RCC 7860 (cell line): ENCODE results near the gene NEK9.
"Not testable (repeated sequence)": the region's sequence is repeated elsewhere in the genome, so short reads cannot be mapped to it uniquely, and the experiment has no call there.

Source experiments
- DNase-seq: peaks from one replicate; pipeline ENCODE4 v3.0.0-alpha.2; 2015; ENCODE audit warnings: low spot score
- FAIRE-seq: peaks from 2 replicates; lab custom pipeline; 2012; peaks lifted over from hg19 to GRCh38; lab: Jason Lieb, UNC

The NEK9 gene

GRCh38 chr14:75069121-75069810 is 57.6 kb downstream of the NEK9 start, which contains the start of gene ZC2HC1C:
TSS of gene ZC2HC1C (plus strand) at chr14:75069641. CDS start at chr14:75070574, 933 bp downstream.
- DNase-seq (peak; percentile 75), FAIRE-seq (no peak)

GRCh38 chr14:75068294-75069120 is 58.3 kb downstream of the NEK9 start:
- DNase-seq, result peak; percentile 4
- no peak for FAIRE-seq

DNA sequence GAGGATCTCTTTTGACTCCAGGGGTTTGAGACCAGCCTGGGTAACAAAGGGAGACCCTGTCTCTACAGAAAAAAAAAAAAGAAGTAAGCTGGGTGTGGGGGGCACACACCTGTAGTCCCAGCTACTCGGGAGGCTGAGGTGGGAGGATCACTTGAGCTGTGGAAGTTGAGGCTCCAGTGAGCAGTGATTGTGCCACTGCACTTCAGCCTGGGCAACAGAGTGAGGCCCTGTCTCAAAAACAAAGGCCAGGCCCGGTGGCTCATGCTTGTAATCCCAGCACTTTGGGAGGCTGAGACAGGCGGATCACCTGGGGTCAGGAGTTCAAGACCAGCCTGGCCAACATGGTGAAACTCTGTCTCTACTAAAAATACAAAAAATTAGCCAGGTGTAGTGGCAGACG is 59.1 kb downstream of the NEK9 start:
- not testable (repeated sequence) for FAIRE-seq, DNase-seq

DNA sequence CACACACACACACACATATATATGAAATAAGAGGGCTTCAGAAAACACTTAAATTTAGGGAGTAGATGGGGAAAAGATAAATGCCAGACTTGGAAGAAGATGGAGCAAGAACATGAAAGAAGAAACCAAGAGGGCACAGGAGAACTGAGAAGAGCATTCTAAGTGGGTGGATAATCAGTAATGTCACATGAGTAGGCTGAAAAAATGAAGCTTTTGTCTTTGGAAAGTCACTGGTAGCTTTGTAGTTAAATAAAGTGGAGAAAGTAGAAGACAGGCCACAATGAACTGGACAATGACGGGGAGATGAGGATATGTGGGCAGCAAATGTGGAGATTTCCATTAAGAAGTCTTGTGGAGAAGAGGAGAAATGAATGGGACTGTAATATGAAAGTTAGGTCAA is 59.6 kb downstream of the NEK9 start:
- DNase-seq (no peak), FAIRE-seq (no peak)

GRCh38 chr14:75066691-75067090 is 60.2 kb downstream of the NEK9 start:
- no peak for FAIRE-seq
- no peak for DNase-seq

GRCh38 chr14:75064205-75064567 is 62.7 kb downstream of the NEK9 start:
- DNase-seq, result no peak
- no peak for FAIRE-seq

GRCh38 chr14:75063491-75064204 is 63.2 kb downstream of the NEK9 start, which contains the start of gene ACYP1:
TSS of gene ACYP1 (minus strand) at chr14:75064024. CDS start at chr14:75063553, 471 bp downstream.
- DNase-seq (peak; percentile 68), FAIRE-seq (no peak)

- FAIRE-seq, result no peak
- DNase-seq, result no peak
Observed at GRCh38 chr14:75063013-75063412, 63.8 kb downstream of the NEK9 start.

GRCh38 chr14:75060420-75060819 is 66.4 kb downstream of the NEK9 start:
- FAIRE-seq (no peak), DNase-seq (no peak)

DNA sequence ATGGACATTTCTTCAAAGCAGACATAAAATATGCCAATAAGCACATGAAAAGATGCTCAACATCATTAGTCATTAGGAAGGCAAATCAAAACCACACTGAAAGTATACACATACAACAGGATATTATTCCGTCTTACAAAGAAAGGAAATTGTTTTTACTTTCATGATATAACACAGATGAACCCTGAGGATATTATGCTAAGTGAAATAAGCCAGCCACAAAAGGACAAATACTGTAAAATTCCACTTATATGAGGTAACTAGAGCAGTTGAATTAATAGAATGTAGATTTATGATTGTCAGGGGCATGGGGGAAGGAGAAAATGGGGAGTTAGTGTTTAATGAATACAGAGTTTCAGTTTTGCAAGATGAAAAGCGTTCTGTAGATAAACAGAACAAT is 67.2 kb downstream of the NEK9 start:
- no peak for FAIRE-seq
- DNase-seq, result no peak

DNA sequence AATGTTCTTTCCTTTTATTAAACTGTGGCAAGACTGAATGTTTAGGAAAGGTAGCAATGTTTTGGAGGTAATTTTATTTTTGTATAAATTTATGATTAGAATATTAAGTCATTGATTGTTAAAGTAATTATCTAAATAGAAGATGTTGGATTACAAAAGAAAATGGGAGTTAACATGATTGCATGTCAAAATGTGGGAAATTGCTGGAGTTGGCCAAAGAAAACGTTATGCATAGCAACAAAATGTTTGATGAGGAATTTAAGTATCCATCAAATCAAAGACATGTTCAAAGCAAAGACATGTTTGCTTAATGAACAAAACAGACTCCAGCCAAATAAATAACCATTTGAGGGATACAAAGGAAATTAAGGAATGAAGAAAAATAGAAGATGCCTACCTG is 72.4 kb downstream of the NEK9 start:
- DNase-seq (no peak), FAIRE-seq (no peak)

DNA sequence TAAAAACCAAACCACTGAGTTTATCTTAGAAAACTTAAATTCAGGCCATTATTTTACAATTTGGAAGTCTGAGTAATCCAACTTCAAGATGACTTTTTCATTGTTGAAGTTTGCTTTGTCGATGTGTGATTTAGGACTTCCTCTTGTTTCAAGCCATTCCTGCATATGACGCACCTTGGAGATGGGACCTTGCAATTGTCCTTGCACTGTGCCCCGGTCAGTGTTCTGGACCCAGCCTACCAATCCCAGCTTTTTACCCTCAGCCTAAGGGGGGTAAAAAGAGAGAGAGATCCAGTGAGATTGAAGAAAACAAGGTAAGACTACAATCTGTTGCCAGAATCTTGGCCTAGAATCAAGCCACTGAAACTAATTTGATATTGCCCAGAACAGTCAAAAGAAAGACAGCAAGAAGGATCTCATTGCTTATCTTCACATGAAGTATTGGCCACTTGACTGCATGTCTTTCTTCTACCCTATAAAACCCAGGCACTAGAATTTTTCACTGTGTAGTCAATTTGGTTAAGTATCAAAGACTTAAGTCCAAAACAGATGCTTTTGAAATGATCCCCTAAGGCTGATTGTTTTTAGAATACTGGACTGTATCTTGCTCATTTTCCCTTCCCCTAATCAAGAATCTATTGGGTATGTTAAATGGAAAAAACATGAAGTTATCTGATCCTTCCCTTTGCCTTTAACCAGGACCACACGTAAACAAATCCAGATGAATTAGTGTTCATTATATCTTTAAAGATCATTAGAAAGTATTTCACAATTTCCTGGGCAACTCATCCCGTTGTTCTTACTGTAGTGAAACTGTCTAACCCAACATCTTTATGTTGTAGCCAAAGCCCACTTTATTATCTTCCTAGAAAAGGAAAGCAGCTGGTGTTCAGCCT is 73.2 kb downstream of the NEK9 start:
- no peak for FAIRE-seq
- DNase-seq, result no peak

DNA sequence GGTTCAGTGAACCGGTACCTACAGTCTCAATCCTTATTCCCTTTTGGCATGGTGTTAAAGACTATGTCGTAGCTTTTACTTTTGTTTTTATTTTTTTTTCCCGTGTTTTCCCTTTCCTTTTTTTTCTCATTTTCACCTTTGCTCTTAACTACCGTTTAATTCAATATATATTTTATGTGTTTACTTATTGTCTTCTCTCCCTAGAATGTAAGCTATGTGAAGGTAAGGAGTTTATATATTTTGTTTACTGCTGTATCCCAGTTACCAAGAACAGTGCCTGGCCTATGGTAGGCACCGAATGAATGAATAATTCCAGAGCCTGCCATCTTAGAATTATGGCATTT is 75.3 kb downstream of the NEK9 start:
- FAIRE-seq (peak; percentile 2), DNase-seq (no peak)

DNA sequence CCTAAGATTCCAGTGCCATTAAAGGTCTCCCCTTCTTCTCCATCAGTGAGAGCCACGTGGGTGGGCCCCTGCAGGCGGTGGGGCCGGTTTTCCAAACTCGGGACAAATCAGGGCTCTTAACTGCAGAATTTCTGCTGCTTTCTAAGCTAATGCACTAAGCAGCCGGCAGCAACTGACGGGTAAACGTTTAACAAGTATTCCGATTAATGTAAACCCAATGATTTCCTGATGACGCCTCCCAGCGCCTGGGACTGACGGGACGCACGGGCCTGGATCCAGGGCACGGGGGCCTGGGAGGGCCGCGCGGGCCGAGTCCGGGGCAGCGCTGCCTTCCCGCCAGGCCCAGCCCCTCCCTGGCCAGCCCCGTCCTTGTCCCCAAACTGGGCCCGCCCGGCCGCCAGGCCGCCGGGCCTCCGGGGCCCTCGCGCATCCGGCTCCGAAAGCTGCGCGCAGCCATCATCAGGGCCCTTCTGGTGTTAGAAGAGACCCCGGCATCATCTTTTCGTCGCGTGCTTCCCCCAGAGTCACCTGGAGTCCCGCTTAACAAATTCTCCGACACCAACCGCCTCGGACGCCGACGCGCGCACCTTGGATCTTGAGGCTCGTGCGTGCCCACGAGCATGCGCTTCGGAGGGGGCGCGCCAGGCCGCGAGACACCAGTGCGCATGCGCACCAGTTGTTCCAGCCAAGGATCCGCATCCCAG is 75.8 kb downstream of the NEK9 start, which contains the start of gene MLH3:
Gene MLH3, minus strand, starts transcription at position 616 of the 704 bp plus-strand sequence. CDS start 1,812 bp downstream, outside the sequence.
- DNase-seq, result peak; percentile 64
- FAIRE-seq, result no peak

DNA sequence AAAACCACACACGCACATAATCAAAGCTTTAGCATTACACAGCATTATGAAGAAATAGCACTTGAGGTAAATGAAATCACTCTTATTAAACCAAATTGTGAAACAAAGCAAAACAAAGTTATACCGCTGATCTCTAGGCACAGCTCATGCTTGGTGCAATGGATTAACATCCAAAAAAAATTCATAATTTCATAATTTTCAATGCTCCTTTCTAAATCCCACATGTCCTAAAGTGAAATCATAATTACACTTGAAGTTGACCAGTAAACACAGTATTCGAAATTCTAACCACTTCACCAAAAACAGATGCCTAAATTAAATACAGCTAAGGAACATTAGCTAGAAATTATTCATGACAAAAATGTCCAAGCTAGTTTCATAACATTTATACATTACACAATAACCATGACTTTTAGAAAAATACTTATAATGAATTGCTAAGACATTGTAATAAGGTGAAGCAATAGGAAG is 77.1 kb downstream of the NEK9 start:
- DNase-seq, result no peak
- no peak for FAIRE-seq

GRCh38 chr14:75049136-75049535 is 77.7 kb downstream of the NEK9 start:
- DNase-seq (no peak), FAIRE-seq (no peak)

- no peak for DNase-seq
- FAIRE-seq, result no peak
Observed at GRCh38 chr14:75048101-75048500, 78.7 kb downstream of the NEK9 start.

GRCh38 chr14:75047506-75047905 is 79.3 kb downstream of the NEK9 start:
- DNase-seq (no peak), FAIRE-seq (no peak)

- FAIRE-seq (no peak), DNase-seq (peak; percentile 44)
Observed at GRCh38 chr14:75046899-75047298, 79.9 kb downstream of the NEK9 start.

- no peak for FAIRE-seq
- DNase-seq, result no peak
Observed at GRCh38 chr14:75046275-75046674, 80.6 kb downstream of the NEK9 start.
